HCT116 (cell line): ENCODE results near the gene KLHL6. TPM values are rescaled to one million over a fixed set of nuclear protein-coding genes. Genes with fewer than 3 reads are reported as not detected.

ENCODE experiments used
- ATAC-seq: fragments of 200-7000 bp; cut with Tn5 transposase; 2 replicates; pipeline ENCODE4 v1.9.1; 2020; ENCODE audit warnings: mild to moderate bottlenecking, moderate library complexity
- BruUV-seq: library from RNA; stranded (reverse); fragments of 400-500 nt; replicated peaks from 2 replicates; lab custom pipeline; 2021; lab: Mats Ljungman, UMichigan
- CTCF ChIA-PET: fragments of 300-600 bp; sonication (Branson Sonifier 250); formaldehyde crosslinking; loops from one replicate; lab custom pipeline; 2021; ENCODE audit warnings: antibody characterized with exemption; lab: Charles Lee
- POLR2A ChIA-PET: fragments of 300-600, 350-600 bp; sonication (Branson Sonifier 250); formaldehyde crosslinking; loops from one replicate; lab custom pipeline; 2021; ENCODE audit warnings: antibody characterized with exemption; lab: Charles Lee
- RAD21 ChIA-PET, 2 experiments: fragments of 300-600 bp; sonication (Branson Sonifier 250); formaldehyde crosslinking; loops; one replicate each; lab custom pipeline; 2023; ENCODE audit warnings: low total read pairs in 2 of 2; ENCODE audit not compliant: uncharacterized antibody in 2 of 2, unreplicated experiment in 2 of 2, low non-redundant PET in 1 of 2; lab: Charles Lee
- DNase-seq: peaks from one replicate; pipeline ENCODE4 v3.0.0-alpha.2; 2010; ENCODE audit warnings: low read depth, low spot score
- H2AFZ ChIP-seq: fragments of 200-600 bp; shearing (Covaris generic), sonication (generic); 2 replicates; pipeline ENCODE4 v1.6.1; 2017; ENCODE audit warnings: low read depth, mixed run types, mixed read lengths, antibody characterized with exemption, low read length; ENCODE audit not compliant: poor library complexity, severe bottlenecking
- H3K27ac ChIP-seq: 2 replicates; pipeline ENCODE4 v1.5.1; 2012; ENCODE audit warnings: low read depth, low read length
- H3K27me3 ChIP-seq: fragments of 200-600 bp; sonication (generic); 2 replicates; pipeline ENCODE4 v1.6.1; 2016; ENCODE audit warnings: mixed run types, low read length, mixed read lengths; ENCODE audit not compliant: insufficient read depth
- H3K36me3 ChIP-seq, 2 experiments: fragments of 200-500 bp in 1 of 2; fragments of 200-600 bp in 1 of 2; sonication (Bioruptor generic) in 1 of 2; sonication (generic) in 1 of 2; 2 replicates each; pipeline versions ENCODE4 v1.5.1 to v1.6.1; 2014 to 2016; ENCODE audit warnings: low read length in 2 of 2, inconsistent platforms in 1 of 2, mixed read lengths in 1 of 2, mixed run types in 1 of 2; ENCODE audit not compliant: insufficient read depth in 2 of 2, control insufficient read depth in 1 of 2
- H3K4me1 ChIP-seq, 2 experiments: fragments of 200-600 bp in 1 of 2; sonication (generic) in 1 of 2; 2 replicates each; pipeline versions ENCODE4 v1.5.1 to v1.6.1; 2012 to 2017; ENCODE audit warnings: low read length in 2 of 2, inconsistent platforms in 1 of 2, mild to moderate bottlenecking in 1 of 2, mixed read lengths in 1 of 2, mixed run types in 1 of 2, moderate library complexity in 1 of 2; ENCODE audit not compliant: insufficient read depth in 2 of 2, control insufficient read depth in 1 of 2
- H3K4me2 ChIP-seq: fragments of 200-600 bp; sonication (generic); 2 replicates; pipeline ENCODE4 v1.6.1; 2017; ENCODE audit warnings: mixed run types, low read length, mixed read lengths
- H3K4me3 ChIP-seq, 2 experiments: fragments of 200-600 bp in 1 of 2; sonication (generic) in 1 of 2; replicated peaks in 1 of 2; 2 replicates each; pipeline ENCODE4 v1.5.1; 2011 to 2016; ENCODE audit warnings: low read length in 2 of 2, control low read depth in 1 of 2, low read depth in 1 of 2, mild to moderate bottlenecking in 1 of 2, mixed read lengths in 1 of 2, mixed run types in 1 of 2
- H3K79me2 ChIP-seq: fragments of 200-600 bp; sonication (generic); 2 replicates; pipeline ENCODE4 v1.6.1; 2017; ENCODE audit warnings: mild to moderate bottlenecking, mixed run types, low read length, moderate library complexity, mixed read lengths; ENCODE audit not compliant: insufficient read depth
- H3K9ac ChIP-seq: fragments of 200-600 bp; sonication (generic); 2 replicates; pipeline ENCODE4 v1.6.1; 2016; ENCODE audit warnings: low read length, mixed read lengths
- H3K9me2 ChIP-seq: fragments of 200-600 bp; sonication (generic), shearing (Covaris generic); 2 replicates; pipeline ENCODE4 v1.6.1; 2017; ENCODE audit warnings: mixed run types, mild to moderate bottlenecking, moderate library complexity; ENCODE audit not compliant: insufficient read depth
- H3K9me3 ChIP-seq, 2 experiments: fragments of 200-500 bp in 1 of 2; fragments of 200-600 bp in 1 of 2; sonication (Bioruptor generic) in 1 of 2; sonication (generic) in 1 of 2; 2 replicates each; pipeline ENCODE4 v1.6.1; 2014 to 2017; ENCODE audit warnings: low read length in 2 of 2, mixed read lengths in 2 of 2, inconsistent platforms in 1 of 2, low read depth in 1 of 2, mild to moderate bottlenecking in 1 of 2, mixed run types in 1 of 2, moderate library complexity in 1 of 2; ENCODE audit not compliant: control insufficient read depth in 1 of 2, insufficient read depth in 1 of 2
- H4K20me1 ChIP-seq: fragments of 200-600 bp; sonication (generic), shearing (Covaris generic); 2 replicates; pipeline ENCODE4 v1.6.1; 2017; ENCODE audit warnings: mixed run types, mild to moderate bottlenecking, moderate library complexity; ENCODE audit not compliant: insufficient read depth
- ELF1 ChIP-seq: IDR thresholded peaks from 2 replicates; pipeline ENCODE4 v1.6.1; 2012; ENCODE audit warnings: low read depth, borderline replicate concordance
- POLR2AphosphoS5 ChIP-seq: IDR thresholded peaks from 2 replicates; pipeline ENCODE4 v1.6.1; 2011; ENCODE audit warnings: mild to moderate bottlenecking, low read depth, low read length, moderate library complexity
- SRF ChIP-seq: IDR thresholded peaks from 2 replicates; pipeline ENCODE4 v1.6.1; 2012; ENCODE audit warnings: low read depth
- TCF7L2 ChIP-seq: IDR thresholded peaks from 2 replicates; pipeline ENCODE4 v1.7.0; 2011; ENCODE audit warnings: borderline replicate concordance, inconsistent platforms; ENCODE audit not compliant: insufficient read depth, insufficient read length; ENCODE audit errors: extremely low read depth
- ZFX ChIP-seq: fragments of 450-650 bp; IDR thresholded peaks from 2 replicates; pipeline ENCODE4 v1.6.1; 2017
- intact Hi-C: fragments of 100-400 bp; cut with micrococcal nuclease; formaldehyde crosslinking; loops from 2 replicates; pipeline ENCODE4 v1.10.0; 2022
- total RNA-seq: library from RNA; stranded (reverse); gene quantifications from one replicate; pipeline ENCODE4 v1.2.1, GENCODE V29; 2021; ENCODE audit not compliant: unreplicated experiment
- TF ChIP-seq, protein P1 (sequence below), 3 experiments: fragments of 200-600 bp in 1 of 3; sonication (generic) in 1 of 3; IDR thresholded peaks in 2 of 3; conservative IDR thresholded peaks in 1 of 3; 2 replicates each; pipeline ENCODE4 v1.5.1; 2012 to 2017; ENCODE audit warnings: low read depth in 2 of 3, low read length in 2 of 3, antibody characterized with exemption in 1 of 3, borderline replicate concordance in 1 of 3, control low read depth in 1 of 3, mild to moderate bottlenecking in 1 of 3, mixed read lengths in 1 of 3, mixed run types in 1 of 3, moderate library complexity in 1 of 3; ENCODE audit not compliant: insufficient read depth in 1 of 3

Gene KLHL6
- total RNA-seq, 1 experiment from 2014 or later, result 0.15 TPM

GRCh38 chr3:183533412-183534132 is 21.9 kb downstream of the KLHL6 start:
- CTCF ChIA-PET, result no interaction called here
- ATAC-seq, result no peak
- intact Hi-C loops, result no loop called here
- Histone ChIP-seq H3K4me2 (no peak overlapping the region), H3K79me2 (no peaks in the 10 kb centered on the region), H3K9me3 (no peaks in the 10 kb centered on the region), H3K4me1 (no peaks in the 10 kb centered on the region), H2AFZ (no peak overlapping the region), H3K27ac (no peak overlapping the region), H4K20me1 (no peaks in the 10 kb centered on the region), H3K9ac (no peak overlapping the region), H3K4me3 (no peak overlapping the region), H3K9me2 (no peaks in the 10 kb centered on the region), H3K27me3 (peaks cover 10% of the 10 kb centered on the region; the same call in 1 of the 2 replicates), H3K36me3 (no peaks in the 10 kb centered on the region)
- RAD21 ChIA-PET, result no interaction called here
- TF ChIP-seq SRF (no peak), TCF7L2 (no peak), POLR2AphosphoS5 (no peak), ELF1 (no peak), ZFX (no peak)
- TF ChIP-seq, protein P1, sequence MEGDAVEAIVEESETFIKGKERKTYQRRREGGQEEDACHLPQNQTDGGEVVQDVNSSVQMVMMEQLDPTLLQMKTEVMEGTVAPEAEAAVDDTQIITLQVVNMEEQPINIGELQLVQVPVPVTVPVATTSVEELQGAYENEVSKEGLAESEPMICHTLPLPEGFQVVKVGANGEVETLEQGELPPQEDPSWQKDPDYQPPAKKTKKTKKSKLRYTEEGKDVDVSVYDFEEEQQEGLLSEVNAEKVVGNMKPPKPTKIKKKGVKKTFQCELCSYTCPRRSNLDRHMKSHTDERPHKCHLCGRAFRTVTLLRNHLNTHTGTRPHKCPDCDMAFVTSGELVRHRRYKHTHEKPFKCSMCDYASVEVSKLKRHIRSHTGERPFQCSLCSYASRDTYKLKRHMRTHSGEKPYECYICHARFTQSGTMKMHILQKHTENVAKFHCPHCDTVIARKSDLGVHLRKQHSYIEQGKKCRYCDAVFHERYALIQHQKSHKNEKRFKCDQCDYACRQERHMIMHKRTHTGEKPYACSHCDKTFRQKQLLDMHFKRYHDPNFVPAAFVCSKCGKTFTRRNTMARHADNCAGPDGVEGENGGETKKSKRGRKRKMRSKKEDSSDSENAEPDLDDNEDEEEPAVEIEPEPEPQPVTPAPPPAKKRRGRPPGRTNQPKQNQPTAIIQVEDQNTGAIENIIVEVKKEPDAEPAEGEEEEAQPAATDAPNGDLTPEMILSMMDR (IDR thresholded peaks at IDR 0.05 in 2 of 3, conservative IDR thresholded peaks at IDR 0.05 in 1 of 3; ENCODE audit: borderline replicate concordance in 1 of 3, insufficient read depth in 1 of 3, low read depth in 2 of 3, low read length in 2 of 3), result no peak
- no TSS peak for BruUV-seq
- DNase-seq, result no peak
- POLR2A ChIA-PET, result no interaction called here
